Measurements from ENCODE around the gene NRM.

DNA sequence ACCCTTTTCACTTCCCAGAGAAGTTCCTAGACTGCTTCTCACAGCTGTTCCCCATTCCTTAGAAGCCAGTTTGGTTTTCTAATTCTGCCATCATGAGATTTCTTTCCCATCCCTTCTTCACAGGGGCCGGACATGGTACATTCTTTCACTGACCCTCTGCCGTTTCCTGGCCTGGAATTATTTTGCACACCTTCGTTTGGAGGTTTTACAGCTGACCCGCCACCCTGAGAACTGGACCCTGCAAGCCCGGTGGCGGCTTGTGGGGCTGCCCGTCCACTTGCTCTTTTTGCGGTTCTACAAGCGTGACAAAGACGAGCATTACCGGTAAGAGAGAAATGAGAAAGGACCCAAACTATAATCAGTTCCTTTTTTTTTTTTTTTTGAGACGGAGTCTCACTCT is 39.6 kb downstream of the NRM start:
- TF ChIP-seq, protein P1, sequence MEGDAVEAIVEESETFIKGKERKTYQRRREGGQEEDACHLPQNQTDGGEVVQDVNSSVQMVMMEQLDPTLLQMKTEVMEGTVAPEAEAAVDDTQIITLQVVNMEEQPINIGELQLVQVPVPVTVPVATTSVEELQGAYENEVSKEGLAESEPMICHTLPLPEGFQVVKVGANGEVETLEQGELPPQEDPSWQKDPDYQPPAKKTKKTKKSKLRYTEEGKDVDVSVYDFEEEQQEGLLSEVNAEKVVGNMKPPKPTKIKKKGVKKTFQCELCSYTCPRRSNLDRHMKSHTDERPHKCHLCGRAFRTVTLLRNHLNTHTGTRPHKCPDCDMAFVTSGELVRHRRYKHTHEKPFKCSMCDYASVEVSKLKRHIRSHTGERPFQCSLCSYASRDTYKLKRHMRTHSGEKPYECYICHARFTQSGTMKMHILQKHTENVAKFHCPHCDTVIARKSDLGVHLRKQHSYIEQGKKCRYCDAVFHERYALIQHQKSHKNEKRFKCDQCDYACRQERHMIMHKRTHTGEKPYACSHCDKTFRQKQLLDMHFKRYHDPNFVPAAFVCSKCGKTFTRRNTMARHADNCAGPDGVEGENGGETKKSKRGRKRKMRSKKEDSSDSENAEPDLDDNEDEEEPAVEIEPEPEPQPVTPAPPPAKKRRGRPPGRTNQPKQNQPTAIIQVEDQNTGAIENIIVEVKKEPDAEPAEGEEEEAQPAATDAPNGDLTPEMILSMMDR (IDR thresholded peaks at IDR 0.05 in 2 of 3, conservative IDR thresholded peaks at IDR 0.05 in 1 of 3; ENCODE audit: borderline replicate concordance in 1 of 3, insufficient read depth in 1 of 3, low read depth in 2 of 3, low read length in 2 of 3), result no peak
- TF ChIP-seq POLR2AphosphoS5 (IDR thresholded peaks at IDR 0.05; ENCODE audit: low read depth, low read length) (0 out of 2 replicates have a peak, but pooled peaks have one; percentile 8), SP1 (IDR thresholded peaks at IDR 0.05; ENCODE audit: low read depth) (no peak), EZH2 (IDR thresholded peaks at IDR 0.05) (no peak), CEBPB (IDR thresholded peaks at IDR 0.05; ENCODE audit: low read depth) (no peak), RAD21 (IDR thresholded peaks at IDR 0.05; ENCODE audit: low read depth) (no peak), EZH2phosphoT487 (IDR thresholded peaks at IDR 0.05; ENCODE audit: borderline replicate concordance) (no peak), SRF (IDR thresholded peaks at IDR 0.05; ENCODE audit: low read depth) (no peak), TCF7L2 (IDR thresholded peaks at IDR 0.05; ENCODE audit: borderline replicate concordance, extremely low read depth, insufficient read depth, insufficient read length) (no peak)
- TF ChIP-seq, protein P2, sequence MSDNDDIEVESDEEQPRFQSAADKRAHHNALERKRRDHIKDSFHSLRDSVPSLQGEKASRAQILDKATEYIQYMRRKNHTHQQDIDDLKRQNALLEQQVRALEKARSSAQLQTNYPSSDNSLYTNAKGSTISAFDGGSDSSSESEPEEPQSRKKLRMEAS (IDR thresholded peaks at IDR 0.05), result no peak
- TF ChIP-seq, protein P3, sequence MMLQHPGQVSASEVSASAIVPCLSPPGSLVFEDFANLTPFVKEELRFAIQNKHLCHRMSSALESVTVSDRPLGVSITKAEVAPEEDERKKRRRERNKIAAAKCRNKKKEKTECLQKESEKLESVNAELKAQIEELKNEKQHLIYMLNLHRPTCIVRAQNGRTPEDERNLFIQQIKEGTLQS (IDR thresholded peaks at IDR 0.05), result no peak
